Endodermal cell (in vitro differentiated cells): ENCODE data around the gene ANKDD1A. TPM values are rescaled to one million over a fixed set of nuclear protein-coding genes. Genes with fewer than 3 reads are reported as not detected.

ENCODE experiments used
- DNase-seq: peaks from one replicate; pipeline ENCODE4 v3.0.0-alpha.2; 2017
- H3K27ac ChIP-seq: 2 replicates; pipeline ENCODE4 v1.5.1; 2013; ENCODE audit warnings: mild to moderate bottlenecking, low read depth, low read length, moderate library complexity
- H3K27me3 ChIP-seq: 2 replicates; pipeline ENCODE4 v1.6.1; 2013; ENCODE audit warnings: mild to moderate bottlenecking, low read length, moderate library complexity; ENCODE audit not compliant: insufficient read depth, control insufficient read depth, poor library complexity, severe bottlenecking
- H3K36me3 ChIP-seq: 2 replicates; pipeline ENCODE4 v1.7.0; 2013; ENCODE audit warnings: mild to moderate bottlenecking, low read length, moderate library complexity; ENCODE audit not compliant: control insufficient read depth, insufficient read depth
- H3K4me1 ChIP-seq: one replicate; pipeline ENCODE4 v1.7.0; 2013; ENCODE audit warnings: low read length; ENCODE audit not compliant: control insufficient read depth, insufficient read depth
- H3K4me3 ChIP-seq: 2 replicates; pipeline ENCODE4 v1.5.1; 2013; ENCODE audit warnings: mild to moderate bottlenecking, low read length, moderate library complexity
- H3K9ac ChIP-seq: 2 replicates; pipeline ENCODE4 v1.6.1; 2013; ENCODE audit warnings: mild to moderate bottlenecking, low read length, moderate library complexity; ENCODE audit not compliant: poor library complexity, severe bottlenecking; ENCODE audit errors: extremely low read depth
- H3K9me3 ChIP-seq: 2 replicates; pipeline ENCODE4 v1.6.1; 2013; ENCODE audit warnings: mild to moderate bottlenecking, low read length, moderate library complexity; ENCODE audit not compliant: control insufficient read depth
- H3K27ac Mint-ChIP-seq: 2 replicates; pipeline ENCODE4 v1.8.0; 2020; ENCODE audit warnings: mixed read lengths
- H3K27me3 Mint-ChIP-seq: 2 replicates; pipeline ENCODE4 v1.8.0; 2021; ENCODE audit warnings: mild to moderate bottlenecking, mixed read lengths; ENCODE audit not compliant: insufficient read depth
- H3K36me3 Mint-ChIP-seq: 2 replicates; pipeline ENCODE4 v1.8.0; 2020; ENCODE audit warnings: low read depth, mixed read lengths
- H3K4me1 Mint-ChIP-seq: 2 replicates; pipeline ENCODE4 v1.8.0; 2020; ENCODE audit warnings: mixed read lengths
- H3K4me3 Mint-ChIP-seq: 2 replicates; pipeline ENCODE4 v1.8.0; 2020; ENCODE audit warnings: mild to moderate bottlenecking, moderate library complexity, mixed read lengths
- H3K9me3 Mint-ChIP-seq: 2 replicates; pipeline ENCODE4 v1.8.0; 2020; ENCODE audit warnings: mild to moderate bottlenecking, mixed read lengths
- WGBS, 2 experiments: methylation state at CpG; one replicate each; pipeline versions ENCODE4 v1.1.5 to v1.1.7; 2013; ENCODE audit warnings: missing lambda C conversion rate in 2 of 2, mixed read lengths in 1 of 2; ENCODE audit not compliant: insufficient coverage in 1 of 2, insufficient read length in 1 of 2; 5-methylcytosine and 5-hydroxymethylcytosine counted together
- total RNA-seq, 2 donors: library from RNA; stranded (reverse); fragmentation: NEBNext Ultra II Directional in 1 of 2; extraction: Animal tissue kit (Norgen Biotek cat#: 25700) in 1 of 2; gene quantifications; 2 replicates in 1 of 2; 3 replicates in 1 of 2; pipeline ENCODE4 v1.2.1, GENCODE V29; 2021
- TF ChIP-seq, protein P1 (sequence below): fragments of 200-600 bp; sonication (generic); conservative IDR thresholded peaks from 2 replicates; pipeline ENCODE4 v1.5.0; 2021; ENCODE audit warnings: antibody characterized with exemption, mild to moderate bottlenecking

Gene ANKDD1A
- total RNA-seq, 2 donors from 2014 or later: 22.5 to 30.0 TPM

DNA sequence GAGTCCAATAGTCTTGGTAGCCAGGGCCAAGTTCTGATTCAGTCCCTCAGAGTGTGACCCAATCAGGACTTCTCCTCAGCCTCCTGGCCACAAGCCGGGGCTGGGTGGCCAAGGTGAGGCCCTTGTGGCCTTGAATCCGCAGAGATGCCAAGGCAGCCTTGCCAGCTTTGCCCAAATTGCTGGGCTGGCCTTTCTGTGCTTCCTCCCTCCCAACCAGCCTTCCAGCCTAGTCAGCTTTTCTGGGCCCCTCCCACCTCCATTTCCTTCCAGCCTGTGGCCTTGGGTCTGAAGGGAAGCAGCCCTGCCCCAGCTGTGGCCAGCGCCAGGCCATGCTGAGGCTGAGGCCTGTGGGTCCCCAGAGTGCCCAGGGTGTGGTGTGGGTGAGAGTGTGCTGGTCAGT is 34.3 kb upstream of the ANKDD1A start:
- H3K36me3 Mint-ChIP-seq: no peaks in the 10 kb centered on the region
- H3K27me3 Mint-ChIP-seq: no peaks in the 10 kb centered on the region
- H3K27ac Mint-ChIP-seq: no peak overlapping the region
- no peaks in the 10 kb centered on the region for H3K9me3 Mint-ChIP-seq
- no peak overlapping the region for H3K4me3 Mint-ChIP-seq
- H3K4me1 Mint-ChIP-seq: peaks cover 28% of the 10 kb centered on the region
- peaks cover 7% of the 10 kb centered on the region for H3K4me1 ChIP-seq
- H3K4me3 ChIP-seq: no peak overlapping the region
- no peaks in the 10 kb centered on the region for H3K36me3 ChIP-seq
- no peak for DNase-seq
- H3K9me3 ChIP-seq: no peaks in the 10 kb centered on the region
- TF ChIP-seq, protein P1, sequence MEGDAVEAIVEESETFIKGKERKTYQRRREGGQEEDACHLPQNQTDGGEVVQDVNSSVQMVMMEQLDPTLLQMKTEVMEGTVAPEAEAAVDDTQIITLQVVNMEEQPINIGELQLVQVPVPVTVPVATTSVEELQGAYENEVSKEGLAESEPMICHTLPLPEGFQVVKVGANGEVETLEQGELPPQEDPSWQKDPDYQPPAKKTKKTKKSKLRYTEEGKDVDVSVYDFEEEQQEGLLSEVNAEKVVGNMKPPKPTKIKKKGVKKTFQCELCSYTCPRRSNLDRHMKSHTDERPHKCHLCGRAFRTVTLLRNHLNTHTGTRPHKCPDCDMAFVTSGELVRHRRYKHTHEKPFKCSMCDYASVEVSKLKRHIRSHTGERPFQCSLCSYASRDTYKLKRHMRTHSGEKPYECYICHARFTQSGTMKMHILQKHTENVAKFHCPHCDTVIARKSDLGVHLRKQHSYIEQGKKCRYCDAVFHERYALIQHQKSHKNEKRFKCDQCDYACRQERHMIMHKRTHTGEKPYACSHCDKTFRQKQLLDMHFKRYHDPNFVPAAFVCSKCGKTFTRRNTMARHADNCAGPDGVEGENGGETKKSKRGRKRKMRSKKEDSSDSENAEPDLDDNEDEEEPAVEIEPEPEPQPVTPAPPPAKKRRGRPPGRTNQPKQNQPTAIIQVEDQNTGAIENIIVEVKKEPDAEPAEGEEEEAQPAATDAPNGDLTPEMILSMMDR: no peak
- H3K27me3 ChIP-seq: no peaks in the 10 kb centered on the region
- no peak overlapping the region for H3K9ac ChIP-seq
- no peak overlapping the region for H3K27ac ChIP-seq
- WGBS, 2 experiments: 67 to 97% methylated on average over 1 to 3 of the region's 3 CpGs

DNA sequence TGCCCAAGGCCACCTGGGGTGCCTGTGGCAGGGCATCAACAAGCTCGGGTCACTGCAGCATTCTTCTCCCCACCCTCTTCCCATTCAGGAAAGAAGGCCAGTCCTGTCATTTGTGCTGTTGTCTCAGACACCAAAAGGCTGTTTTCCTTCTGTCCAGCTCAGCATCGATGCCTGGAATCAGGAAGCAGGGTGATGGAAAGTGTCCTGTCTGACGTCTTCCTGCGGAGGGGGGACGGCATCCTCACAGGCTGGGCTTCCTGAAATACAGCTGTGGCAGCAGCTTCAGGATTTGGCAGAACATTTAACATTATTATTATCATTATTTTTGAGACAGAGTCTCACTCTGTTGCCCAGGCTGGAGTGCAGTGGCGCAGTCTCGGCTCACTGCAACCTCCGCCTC is 33.0 kb upstream of the ANKDD1A start:
- H3K9me3 ChIP-seq: no peaks in the 10 kb centered on the region
- H3K36me3 ChIP-seq: no peaks in the 10 kb centered on the region
- DNase-seq: no peak
- H3K27me3 ChIP-seq: no peaks in the 10 kb centered on the region
- TF ChIP-seq, protein P1: no peak
- H3K4me1 Mint-ChIP-seq: peaks cover 25% of the 10 kb centered on the region
- WGBS, 2 experiments: 82 to 94% methylated on average over 3 to 8 of the region's 8 CpGs
- no peak overlapping the region for H3K27ac Mint-ChIP-seq
- H3K36me3 Mint-ChIP-seq: no peaks in the 10 kb centered on the region
- H3K27me3 Mint-ChIP-seq: peaks cover 2% of the 10 kb centered on the region
- no peak overlapping the region for H3K4me3 ChIP-seq
- H3K9me3 Mint-ChIP-seq: no peaks in the 10 kb centered on the region
- H3K4me1 ChIP-seq: peaks cover 7% of the 10 kb centered on the region
- H3K27ac ChIP-seq: no peak overlapping the region
- H3K9ac ChIP-seq: no peak overlapping the region
- no peak overlapping the region for H3K4me3 Mint-ChIP-seq

DNA sequence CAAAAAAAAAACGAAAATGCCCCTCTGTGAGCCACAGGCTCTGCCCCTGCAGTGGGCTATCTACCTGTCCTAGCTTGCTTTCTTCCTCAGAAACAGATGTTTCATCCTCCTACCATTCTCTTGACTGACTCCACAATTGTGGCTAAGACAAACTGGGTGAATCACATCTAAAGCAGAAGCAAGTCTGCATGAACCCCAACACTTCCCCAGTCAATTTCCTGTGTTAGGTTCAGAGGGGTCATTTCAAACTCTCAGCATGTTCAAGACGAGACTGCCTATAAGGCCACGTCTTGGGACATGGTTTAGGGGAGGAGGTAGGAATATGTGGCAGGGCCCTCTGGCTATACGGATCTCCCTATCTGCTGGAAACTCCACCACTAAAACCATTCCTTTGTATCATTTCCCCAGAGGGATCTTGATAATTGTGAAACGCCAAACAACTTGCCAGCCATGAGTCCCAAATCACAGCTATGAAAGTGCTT is 28.6 kb upstream of the ANKDD1A start:
- Mint-ChIP-seq H3K27ac (no peak overlapping the region), H3K4me3 (no peak overlapping the region), H3K9me3 (no peaks in the 10 kb centered on the region), H3K27me3 (peaks cover 2% of the 10 kb centered on the region), H3K4me1 (peaks cover 2% of the 10 kb centered on the region), H3K36me3 (no peaks in the 10 kb centered on the region)
- no peaks in the 10 kb centered on the region for H3K9me3 ChIP-seq
- TF ChIP-seq, protein P1: no peak
- no peak overlapping the region for H3K9ac ChIP-seq
- DNase-seq: no peak
- no peak overlapping the region for H3K4me3 ChIP-seq
- no peaks in the 10 kb centered on the region for H3K4me1 ChIP-seq
- 79 to 100% methylated on average over 2 to 3 of the region's 5 CpGs for WGBS, 2 experiments
- H3K27ac ChIP-seq: no peak overlapping the region
- H3K27me3 ChIP-seq: no peaks in the 10 kb centered on the region
- no peaks in the 10 kb centered on the region for H3K36me3 ChIP-seq
